HG02840 (cell line): ENCODE results near the gene STAT3.

Source experiments
- ATAC-seq: cut with Tn5 transposase; IDR thresholded peaks from one replicate; pipeline ENCODE4 v1.9.1; 2021; ENCODE audit warnings: mild to moderate bottlenecking, moderate library complexity, moderate number of reproducible peaks; ENCODE audit not compliant: unreplicated experiment, low FRiP score

STAT3 gene

DNA sequence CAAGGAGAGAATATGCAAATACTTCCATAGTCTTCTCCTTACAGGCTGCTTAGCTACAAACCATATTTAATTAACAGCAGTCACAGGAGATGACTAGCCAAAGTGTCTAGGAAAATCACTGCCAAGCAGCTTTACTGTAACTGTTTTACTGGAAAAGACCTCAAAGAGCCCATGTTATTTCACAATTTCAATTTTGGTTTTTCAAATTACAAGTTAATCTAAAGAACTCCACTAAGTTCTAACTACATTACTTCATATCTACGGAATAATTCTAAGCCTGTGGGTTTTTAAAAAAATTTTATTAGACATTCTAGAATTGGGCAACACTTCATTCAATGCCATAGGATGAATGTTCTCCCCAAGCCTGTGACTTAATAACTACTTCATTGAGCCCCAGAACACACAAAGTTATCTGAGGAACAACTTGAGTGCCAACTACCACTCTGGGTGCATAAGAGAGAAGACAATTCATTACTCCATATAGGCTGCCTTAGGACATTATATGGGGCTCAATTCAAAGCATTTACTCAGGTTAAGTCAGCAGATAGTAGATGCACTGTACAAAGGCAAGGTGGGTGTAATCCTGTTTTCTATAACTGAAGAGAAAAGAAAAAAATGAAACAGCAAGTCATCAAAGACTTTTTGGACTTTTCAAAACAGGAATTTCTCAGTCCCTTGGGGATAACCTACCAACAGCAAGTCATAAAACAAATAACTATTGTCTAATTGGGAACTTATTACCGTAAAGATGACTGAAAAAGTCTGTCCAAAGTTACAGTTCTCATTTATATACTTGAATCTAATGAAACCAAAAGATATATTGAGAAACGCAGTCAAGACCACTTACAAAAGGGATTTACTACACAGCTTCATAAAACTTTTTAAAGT, 33.0 kb downstream of the STAT3 start:
- no peak for ATAC-seq

DNA sequence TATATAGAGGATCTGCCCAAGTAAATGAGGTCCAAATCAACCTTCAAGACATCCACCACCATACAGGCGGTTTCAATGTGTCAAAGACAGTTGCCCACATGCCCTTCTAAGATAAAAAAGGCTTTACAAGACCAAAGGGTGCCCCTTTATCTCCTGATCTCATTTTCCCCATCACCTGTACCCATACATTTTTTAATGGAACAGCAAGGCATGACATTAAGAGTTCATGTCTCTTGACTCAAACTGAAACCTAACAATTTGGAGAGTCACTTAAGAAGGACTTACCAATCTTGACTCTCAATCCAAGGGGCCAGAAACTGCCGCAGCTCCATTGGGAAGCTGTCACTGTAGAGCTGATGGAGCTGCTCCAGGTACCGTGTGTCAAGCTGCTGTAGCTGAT, 40.1 kb downstream of the STAT3 start:
- no peak for ATAC-seq

- no peak for ATAC-seq
These were observed 40.6 kb downstream of the STAT3 start for GRCh38 chr17:42347606-42348005.

DNA sequence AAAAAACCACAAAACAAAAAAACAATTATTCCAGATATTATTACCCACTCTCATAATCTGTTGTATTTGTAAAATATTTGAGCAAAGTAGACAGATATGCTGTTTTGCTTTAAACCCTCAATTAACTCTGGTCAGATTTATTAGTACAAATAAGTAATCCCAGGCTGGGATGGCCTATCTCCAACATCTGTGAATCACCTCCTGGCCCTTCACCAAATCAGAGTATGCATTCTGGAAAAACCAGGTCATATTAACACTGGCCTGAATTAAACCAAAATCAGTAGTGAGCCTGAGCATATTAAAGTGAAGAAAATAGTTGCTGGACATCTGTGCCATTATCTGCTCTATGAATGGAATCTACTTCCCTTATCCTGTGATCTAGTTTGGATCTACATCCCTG, 41.0 kb downstream of the STAT3 start:
- no peak for ATAC-seq

- no peak for ATAC-seq
These were observed 41.8 kb downstream of the STAT3 start for GRCh38 chr17:42346481-42346880.

- no peak for ATAC-seq
These were observed 42.7 kb downstream of the STAT3 start for GRCh38 chr17:42345396-42346073.

GRCh38 chr17:42342242-42343008, 45.8 kb downstream of the STAT3 start:
- ATAC-seq, result no peak

DNA sequence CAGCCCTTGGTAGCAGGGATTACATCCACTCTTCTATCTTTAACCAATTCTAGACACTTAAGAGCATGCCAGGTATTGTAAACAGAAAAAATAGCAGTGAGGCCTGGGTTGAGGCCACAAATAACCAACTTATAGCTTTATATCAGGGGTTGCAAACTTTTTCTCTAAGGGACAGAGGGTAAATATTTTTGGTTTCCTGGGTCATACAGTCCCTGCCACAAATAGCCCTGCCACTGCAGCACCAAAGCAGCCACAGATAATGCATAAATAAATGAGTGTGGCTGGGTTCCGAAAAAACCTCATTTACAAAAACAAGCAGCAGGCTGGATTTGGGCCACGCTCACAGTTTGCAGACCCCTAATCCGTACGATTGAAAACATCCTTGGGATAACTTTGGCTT, 46.7 kb downstream of the STAT3 start:
- no peak for ATAC-seq

GRCh38 chr17:42340691-42341127, 47.5 kb downstream of the STAT3 start:
- ATAC-seq, result no peak

- ATAC-seq, result no peak
These were observed 49.0 kb downstream of the STAT3 start for GRCh38 chr17:42339221-42339620.

GRCh38 chr17:42338427-42338985, 49.7 kb downstream of the STAT3 start:
- ATAC-seq, result no peak

DNA sequence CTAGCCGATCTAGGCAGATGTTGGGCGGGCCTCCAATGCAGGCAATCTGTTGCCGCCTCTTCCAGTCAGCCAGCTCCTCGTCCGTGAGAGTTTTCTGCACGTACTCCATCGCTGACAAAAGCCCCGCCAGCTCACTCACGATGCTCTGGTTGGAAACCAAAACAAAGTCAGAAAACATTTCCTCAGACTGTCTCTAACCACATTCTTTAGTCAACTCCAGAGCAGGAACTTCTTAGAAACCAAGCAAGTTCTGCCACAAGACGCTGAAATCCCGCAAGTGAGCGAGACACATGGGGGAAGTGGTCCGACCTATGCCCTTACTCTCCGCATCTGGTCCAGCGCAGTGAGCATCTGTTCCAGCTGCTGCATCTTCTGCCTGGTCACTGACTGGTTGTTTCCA, 50.8 kb downstream of the STAT3 start:
- ATAC-seq, result no peak

GRCh38 chr17:42334677-42335076, 53.6 kb downstream of the STAT3 start:
- ATAC-seq, result no peak

GRCh38 chr17:42333053-42333452, 55.2 kb downstream of the STAT3 start:
- ATAC-seq, result no peak

- no peak for ATAC-seq
These were observed 58.9 kb downstream of the STAT3 start for GRCh38 chr17:42329025-42329976.

DNA sequence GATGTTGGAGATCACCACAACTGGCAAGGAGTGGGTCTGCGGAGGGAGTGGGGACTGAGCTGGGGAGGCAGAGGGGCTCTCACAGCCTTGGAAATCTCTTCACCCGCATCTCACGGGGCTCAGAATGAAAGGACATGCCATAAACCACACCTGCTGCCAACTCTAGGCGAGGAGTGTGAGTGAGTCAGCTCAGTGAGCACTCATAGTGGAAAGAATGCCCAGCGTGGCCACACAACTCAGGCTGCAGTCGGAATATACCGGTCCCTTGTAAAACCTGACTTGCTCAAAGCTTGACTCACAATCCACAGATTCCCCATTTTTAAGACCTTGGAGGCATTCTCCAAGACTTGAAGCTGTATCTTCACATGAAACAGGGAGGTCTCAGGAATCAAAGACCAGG, 63.2 kb downstream of the STAT3 start:
- ATAC-seq, result no peak

- ATAC-seq, result no peak
These were observed 64.9 kb downstream of the STAT3 start for GRCh38 chr17:42323268-42323773.

DNA sequence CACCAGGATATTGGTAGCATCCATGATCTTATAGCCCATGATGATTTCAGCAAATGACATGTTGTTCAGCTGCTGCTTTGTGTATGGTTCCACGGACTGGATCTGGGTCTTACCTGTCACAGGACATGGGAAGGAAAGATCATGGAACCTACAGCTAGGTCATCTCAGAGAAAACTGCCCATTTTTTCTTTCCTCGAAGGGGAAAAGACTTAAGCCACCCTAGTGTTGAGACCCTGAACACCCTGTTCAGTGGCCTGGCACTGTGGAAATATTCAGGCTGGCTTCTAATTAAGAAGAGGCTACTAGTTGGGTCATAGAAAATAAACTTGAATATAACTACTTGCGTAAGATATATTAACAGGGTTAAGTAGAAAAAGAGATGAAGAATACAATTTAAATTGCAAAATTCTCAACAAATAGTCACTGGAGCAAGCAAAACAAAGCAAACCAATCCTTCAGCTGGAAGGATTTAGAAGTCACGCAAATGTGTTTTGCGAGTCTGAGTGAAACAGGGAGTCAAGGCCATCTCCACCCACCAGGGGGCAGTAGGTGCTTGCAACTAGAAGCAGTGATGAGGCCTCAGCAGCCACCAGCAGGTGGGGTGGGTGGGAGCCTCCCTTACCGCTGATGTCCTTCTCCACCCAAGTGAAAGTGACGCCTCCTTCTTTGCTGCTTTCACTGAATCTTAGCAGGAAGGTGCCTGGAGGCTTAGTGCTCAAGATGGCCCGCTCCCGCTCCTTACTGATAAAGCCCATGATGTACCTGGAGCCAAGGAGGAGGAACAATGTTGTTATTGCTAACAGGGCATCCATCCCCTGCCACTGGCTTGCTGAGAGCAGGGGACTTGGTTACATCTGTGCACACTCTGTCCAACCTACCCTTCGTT, 65.6 kb downstream of the STAT3 start:
- ATAC-seq, result no peak
